Ishikawa (cell line): ENCODE measurements around the gene WDR82.
A peak's percentile ranks its signal among the peaks of the same experiment; 100 is the strongest.

Source experiments
- CEBPB ChIP-seq: IDR thresholded peaks from 2 replicates; pipeline ENCODE4 v1.6.1; 2012
- CREB1 ChIP-seq: IDR thresholded peaks from 2 replicates; pipeline ENCODE4 v1.6.1; 2012; ENCODE audit warnings: low read depth
- EGR1 ChIP-seq: IDR thresholded peaks from 2 replicates; pipeline ENCODE4 v1.6.1; 2012
- EP300 ChIP-seq: IDR thresholded peaks from 2 replicates; pipeline ENCODE4 v1.6.1; 2012; ENCODE audit warnings: borderline replicate concordance
- FOXM1 ChIP-seq: IDR thresholded peaks from 2 replicates; pipeline ENCODE4 v1.6.1; 2012; ENCODE audit warnings: low read depth, borderline replicate concordance
- MAX ChIP-seq: IDR thresholded peaks from 2 replicates; pipeline ENCODE4 v1.6.1; 2012
- NFIC ChIP-seq: IDR thresholded peaks from 2 replicates; pipeline ENCODE4 v1.6.1; 2012
- RAD21 ChIP-seq: IDR thresholded peaks from 2 replicates; pipeline ENCODE4 v1.6.1; 2012; ENCODE audit warnings: low read depth
- REST ChIP-seq: IDR thresholded peaks from 2 replicates; pipeline ENCODE4 v1.6.1; 2012; ENCODE audit warnings: low read depth, mild to moderate bottlenecking
- TAF1 ChIP-seq: IDR thresholded peaks from 2 replicates; pipeline ENCODE4 v1.6.1; 2012; ENCODE audit warnings: low read depth, mild to moderate bottlenecking
- TCF12 ChIP-seq: IDR thresholded peaks from 2 replicates; pipeline ENCODE4 v1.6.1; 2012; ENCODE audit warnings: low read depth
- TEAD4 ChIP-seq: IDR thresholded peaks from 2 replicates; pipeline ENCODE4 v1.6.1; 2012
- USF1 ChIP-seq: IDR thresholded peaks from 2 replicates; pipeline ENCODE4 v1.6.1; 2012
- YY1 ChIP-seq: IDR thresholded peaks from 2 replicates; pipeline ENCODE4 v1.6.1; 2012; ENCODE audit warnings: low read depth
- ZBTB7A ChIP-seq: IDR thresholded peaks from 2 replicates; pipeline ENCODE4 v1.6.1; 2012; ENCODE audit warnings: low read depth

WDR82 gene

GRCh38 chr3:52280050-52280461, 1.6 kb upstream of the WDR82 start:
- TF ChIP-seq NFIC (peak; percentile 67; the same call in 1 of the 2 replicates), MAX (no peak)

GRCh38 chr3:52279596-52279995, 1.1 kb upstream of the WDR82 start:
- TF ChIP-seq RAD21 (no peak), YY1 (no peak), CEBPB (no peak), FOXM1 (no peak)

GRCh38 chr3:52277972-52278509, 408 bp downstream of the WDR82 start:
- TF ChIP-seq ZBTB7A, result 0 out of 2 replicates have a peak, but pooled peaks have one; percentile 20
- no peak for TF ChIP-seq TEAD4
- TF ChIP-seq FOXM1, result no peak
- TF ChIP-seq USF1, result no peak
- TF ChIP-seq EGR1, result no peak
- TF ChIP-seq CEBPB, result no peak
- peak; percentile 7; the same call in 1 of the 2 replicates for TF ChIP-seq EP300
- TF ChIP-seq MAX, result peak; percentile 38; the same call in 1 of the 2 replicates
- no peak for TF ChIP-seq NFIC
- TF ChIP-seq REST, result no peak

GRCh38 chr3:52277071-52277964, 1.1 kb downstream of the WDR82 start:
- TF ChIP-seq TAF1, result no peak; the same call in 1 of the 2 replicates
- no peak for TF ChIP-seq USF1
- peak; percentile 61 for TF ChIP-seq MAX
- peak; percentile 62 for TF ChIP-seq NFIC
- 0 out of 2 replicates have a peak, but pooled peaks have one; percentile 20 for TF ChIP-seq ZBTB7A

GRCh38 chr3:52272831-52273230, 5.6 kb downstream of the WDR82 start:
- no peak for TF ChIP-seq NFIC
- TF ChIP-seq EP300, result no peak

GRCh38 chr3:52270252-52270754, 8.1 kb downstream of the WDR82 start:
- TF ChIP-seq TEAD4, result no peak
- TF ChIP-seq EGR1, result no peak
- no peak for TF ChIP-seq YY1
- no peak for TF ChIP-seq CEBPB
- no peak for TF ChIP-seq TCF12
- no peak for TF ChIP-seq EP300
- TF ChIP-seq FOXM1, result no peak
- TF ChIP-seq NFIC, result no peak
- TF ChIP-seq RAD21, result no peak
- TF ChIP-seq MAX, result no peak
- TF ChIP-seq TAF1, result no peak
- TF ChIP-seq USF1, result no peak

- TF ChIP-seq CEBPB (no peak), FOXM1 (no peak), NFIC (no peak), YY1 (no peak), MAX (no peak), CREB1 (no peak)
Measured at GRCh38 chr3:52269776-52270175, 8.7 kb downstream of the WDR82 start.
